PC-9 (cell line): ENCODE data around the gene JSRP1.

ENCODE experiments used
- EZH2 ChIP-seq: fragments of 200-600 bp; sonication (generic); IDR thresholded peaks from 2 replicates; pipeline ENCODE4 v1.8.0; 2017; ENCODE audit warnings: antibody characterized with exemption, low read depth
- TF ChIP-seq, protein P1 (sequence below): fragments of 200-600 bp; sonication (generic); conservative IDR thresholded peaks from 2 replicates; pipeline ENCODE4 v1.6.1; 2017; ENCODE audit warnings: mixed run types, antibody characterized with exemption, mild to moderate bottlenecking, moderate library complexity

DNA sequence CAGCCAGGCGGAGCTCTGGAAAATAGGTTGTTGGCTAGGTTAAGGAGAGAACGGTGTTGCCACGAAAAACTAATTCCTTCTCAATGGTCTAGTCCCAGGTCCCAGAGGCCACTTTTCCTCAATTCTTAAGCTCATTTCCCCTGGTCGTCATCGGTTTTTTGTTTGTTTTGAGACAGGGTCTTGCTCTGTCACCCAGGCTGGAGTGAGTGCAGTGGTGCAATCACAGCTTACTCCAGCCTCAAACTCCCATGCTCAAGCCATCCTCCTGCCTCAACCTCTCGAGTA lies 18.4 kb downstream of the JSRP1 start:
- TF ChIP-seq, protein P1, sequence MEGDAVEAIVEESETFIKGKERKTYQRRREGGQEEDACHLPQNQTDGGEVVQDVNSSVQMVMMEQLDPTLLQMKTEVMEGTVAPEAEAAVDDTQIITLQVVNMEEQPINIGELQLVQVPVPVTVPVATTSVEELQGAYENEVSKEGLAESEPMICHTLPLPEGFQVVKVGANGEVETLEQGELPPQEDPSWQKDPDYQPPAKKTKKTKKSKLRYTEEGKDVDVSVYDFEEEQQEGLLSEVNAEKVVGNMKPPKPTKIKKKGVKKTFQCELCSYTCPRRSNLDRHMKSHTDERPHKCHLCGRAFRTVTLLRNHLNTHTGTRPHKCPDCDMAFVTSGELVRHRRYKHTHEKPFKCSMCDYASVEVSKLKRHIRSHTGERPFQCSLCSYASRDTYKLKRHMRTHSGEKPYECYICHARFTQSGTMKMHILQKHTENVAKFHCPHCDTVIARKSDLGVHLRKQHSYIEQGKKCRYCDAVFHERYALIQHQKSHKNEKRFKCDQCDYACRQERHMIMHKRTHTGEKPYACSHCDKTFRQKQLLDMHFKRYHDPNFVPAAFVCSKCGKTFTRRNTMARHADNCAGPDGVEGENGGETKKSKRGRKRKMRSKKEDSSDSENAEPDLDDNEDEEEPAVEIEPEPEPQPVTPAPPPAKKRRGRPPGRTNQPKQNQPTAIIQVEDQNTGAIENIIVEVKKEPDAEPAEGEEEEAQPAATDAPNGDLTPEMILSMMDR: no peak
- TF ChIP-seq EZH2: no peak
